ENCODE data around the gene NFASC. TPM values are rescaled to one million over a fixed set of nuclear protein-coding genes. Genes with fewer than 3 reads are reported as not detected.

The NFASC gene
- polyA plus RNA-seq, 3 donors = 2.1 to 9.6 (median 2.2) TPM

GRCh38 chr1:205072286-205072685, 201.6 kb downstream of the NFASC start:
- 76 to 89% (median 87%) methylated on average over 9 of the region's 9 CpGs for WGBS, 3 donors
- no peak overlapping the region for H3K27ac ChIP-seq (ENCODE audit: low read depth, low read length)

Other genes with a start within 250 kb of the NFASC start
- gene LRRN2, start 185.1 kb upstream of the NFASC start, polyA plus RNA-seq = 1 to 10 TPM in 2 of 3 donors, under 1 TPM in 1; 0.38 to 5.1 (median 3.1) TPM
- under 1 TPM; 0.10 to 0.34 (median 0.22) TPM for gene CNTN2, start 172.3 kb downstream of the NFASC start, polyA plus RNA-seq
- 1 to 10 TPM; 1.1 to 1.8 (median 1.2) TPM for gene TMEM81, start 213.6 kb downstream of the NFASC start, polyA plus RNA-seq